HG03097 (cell line): Measurements from ENCODE around the gene JCAD.

Experiments used
- ATAC-seq: cut with Tn5 transposase; IDR thresholded peaks from one replicate; pipeline ENCODE4 v1.9.1; 2021; ENCODE audit not compliant: unreplicated experiment, low FRiP score

Gene JCAD

GRCh38 chr10:30073767-30074060 is 14.3 kb upstream of the JCAD start:
- no peak for ATAC-seq

- no peak for ATAC-seq
These were observed 13.8 kb upstream of the JCAD start for GRCh38 chr10:30073045-30073766.

GRCh38 chr10:30072068-30072467 is 12.7 kb upstream of the JCAD start:
- no peak for ATAC-seq

GRCh38 chr10:30070001-30070685 is 10.8 kb upstream of the JCAD start:
- no peak for ATAC-seq

GRCh38 chr10:30068492-30069223 is 9.3 kb upstream of the JCAD start:
- no peak for ATAC-seq

GRCh38 chr10:30063099-30063498 is 3.7 kb upstream of the JCAD start:
- ATAC-seq: no peak

GRCh38 chr10:30062582-30062981 is 3.2 kb upstream of the JCAD start:
- ATAC-seq: no peak

GRCh38 chr10:30062090-30062489 is 2.7 kb upstream of the JCAD start:
- ATAC-seq: no peak

GRCh38 chr10:30058570-30059132 is 735 bp downstream of the JCAD start:
- ATAC-seq: no peak

GRCh38 chr10:30057894-30058556 is 1.4 kb downstream of the JCAD start:
- no peak for ATAC-seq

- ATAC-seq: no peak
These were observed 2.0 kb downstream of the JCAD start for GRCh38 chr10:30057421-30057841.

GRCh38 chr10:30056767-30057355 is 2.5 kb downstream of the JCAD start:
- no peak for ATAC-seq

- no peak for ATAC-seq
These were observed 3.1 kb downstream of the JCAD start for GRCh38 chr10:30056281-30056680.

- ATAC-seq: no peak
These were observed 4.1 kb downstream of the JCAD start for GRCh38 chr10:30055226-30055662.

GRCh38 chr10:30052062-30052461 is 7.3 kb downstream of the JCAD start:
- ATAC-seq: no peak

GRCh38 chr10:30051220-30051619 is 8.2 kb downstream of the JCAD start:
- ATAC-seq: no peak

GRCh38 chr10:30050411-30050810 is 9.0 kb downstream of the JCAD start:
- no peak for ATAC-seq

GRCh38 chr10:30048768-30049517 is 10.4 kb downstream of the JCAD start:
- ATAC-seq: no peak

- ATAC-seq: no peak
These were observed 11.4 kb downstream of the JCAD start for GRCh38 chr10:30047924-30048531.
